Type B pancreatic cell (in vitro differentiated cells): ENCODE data around the gene SPOPL. TPM values are rescaled to one million over a fixed set of nuclear protein-coding genes. Genes with fewer than 3 reads are reported as not detected.
"Not testable (repeated sequence)": the region's sequence is repeated elsewhere in the genome, so short reads cannot be mapped to it uniquely, and the experiment has no call there.

Experiments used
- DNase-seq: peaks from one replicate; pipeline ENCODE4 v3.0.0; 2021; ENCODE audit warnings: mixed read lengths; ENCODE audit not compliant: unreplicated experiment; ENCODE audit errors: extremely low spot score
- H3K27ac Mint-ChIP-seq: 2 replicates; pipeline ENCODE4 v1.8.0; 2021; ENCODE audit warnings: mild to moderate bottlenecking, mixed read lengths
- H3K27me3 Mint-ChIP-seq: 2 replicates; pipeline ENCODE4 v1.8.0; 2021; ENCODE audit warnings: mixed read lengths
- H3K36me3 Mint-ChIP-seq: 2 replicates; pipeline ENCODE4 v1.8.0; 2021; ENCODE audit warnings: mixed read lengths
- H3K4me1 Mint-ChIP-seq: one replicate; pipeline ENCODE4 v1.8.0; 2021; ENCODE audit warnings: mixed read lengths; ENCODE audit not compliant: unreplicated experiment
- H3K4me3 Mint-ChIP-seq: 2 replicates; pipeline ENCODE4 v1.8.0; 2021; ENCODE audit warnings: mild to moderate bottlenecking, mixed read lengths
- H3K9me3 Mint-ChIP-seq: 2 replicates; pipeline ENCODE4 v1.8.0; 2021; ENCODE audit warnings: mixed read lengths
- total RNA-seq: library from RNA; stranded (reverse); gene quantifications from 2 replicates; pipeline ENCODE4 v1.2.1, GENCODE V29; 2021; ENCODE audit warnings: low replicate concordance
- TF ChIP-seq, protein P1 (sequence below): fragments of 200-600 bp; sonication (generic); conservative IDR thresholded peaks from 2 replicates; pipeline ENCODE4 v1.5.0; 2021; ENCODE audit warnings: antibody characterized with exemption, mild to moderate bottlenecking

Gene SPOPL
- total RNA-seq, 1 donor from 2014 or later = 24.7 TPM

DNA sequence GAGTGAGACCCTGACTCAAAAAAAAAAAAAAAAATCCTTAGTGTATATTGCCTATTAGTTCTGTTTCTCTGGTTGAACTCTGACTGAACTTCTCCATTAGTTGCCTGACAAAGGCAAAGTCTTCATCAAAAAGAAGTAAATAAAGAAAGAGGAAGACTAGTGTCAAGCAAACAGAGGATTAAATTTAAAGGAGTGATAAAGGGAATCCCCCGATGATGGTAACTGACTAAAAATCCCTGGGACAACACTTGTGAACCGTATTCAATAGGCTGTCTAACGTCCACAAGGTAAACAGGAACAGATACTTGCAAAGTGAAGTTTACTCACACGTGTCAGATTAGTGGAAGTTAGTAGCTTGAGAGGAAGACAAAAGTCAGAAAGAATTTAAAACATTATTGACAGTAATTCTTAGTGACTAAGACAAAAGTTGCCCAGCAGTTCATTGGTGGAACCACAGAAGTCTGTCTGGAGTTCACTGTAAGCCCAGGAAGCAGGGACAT is 26.2 kb upstream of the SPOPL start:
- H3K27ac Mint-ChIP-seq = no peak overlapping the region
- no peaks in the 10 kb centered on the region for H3K27me3 Mint-ChIP-seq
- no peak overlapping the region for H3K4me3 Mint-ChIP-seq
- H3K36me3 Mint-ChIP-seq = no peaks in the 10 kb centered on the region
- TF ChIP-seq, protein P1, sequence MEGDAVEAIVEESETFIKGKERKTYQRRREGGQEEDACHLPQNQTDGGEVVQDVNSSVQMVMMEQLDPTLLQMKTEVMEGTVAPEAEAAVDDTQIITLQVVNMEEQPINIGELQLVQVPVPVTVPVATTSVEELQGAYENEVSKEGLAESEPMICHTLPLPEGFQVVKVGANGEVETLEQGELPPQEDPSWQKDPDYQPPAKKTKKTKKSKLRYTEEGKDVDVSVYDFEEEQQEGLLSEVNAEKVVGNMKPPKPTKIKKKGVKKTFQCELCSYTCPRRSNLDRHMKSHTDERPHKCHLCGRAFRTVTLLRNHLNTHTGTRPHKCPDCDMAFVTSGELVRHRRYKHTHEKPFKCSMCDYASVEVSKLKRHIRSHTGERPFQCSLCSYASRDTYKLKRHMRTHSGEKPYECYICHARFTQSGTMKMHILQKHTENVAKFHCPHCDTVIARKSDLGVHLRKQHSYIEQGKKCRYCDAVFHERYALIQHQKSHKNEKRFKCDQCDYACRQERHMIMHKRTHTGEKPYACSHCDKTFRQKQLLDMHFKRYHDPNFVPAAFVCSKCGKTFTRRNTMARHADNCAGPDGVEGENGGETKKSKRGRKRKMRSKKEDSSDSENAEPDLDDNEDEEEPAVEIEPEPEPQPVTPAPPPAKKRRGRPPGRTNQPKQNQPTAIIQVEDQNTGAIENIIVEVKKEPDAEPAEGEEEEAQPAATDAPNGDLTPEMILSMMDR = no peak
- no peaks in the 10 kb centered on the region for H3K9me3 Mint-ChIP-seq
- no peak for DNase-seq
- peaks cover 9% of the 10 kb centered on the region for H3K4me1 Mint-ChIP-seq

DNA sequence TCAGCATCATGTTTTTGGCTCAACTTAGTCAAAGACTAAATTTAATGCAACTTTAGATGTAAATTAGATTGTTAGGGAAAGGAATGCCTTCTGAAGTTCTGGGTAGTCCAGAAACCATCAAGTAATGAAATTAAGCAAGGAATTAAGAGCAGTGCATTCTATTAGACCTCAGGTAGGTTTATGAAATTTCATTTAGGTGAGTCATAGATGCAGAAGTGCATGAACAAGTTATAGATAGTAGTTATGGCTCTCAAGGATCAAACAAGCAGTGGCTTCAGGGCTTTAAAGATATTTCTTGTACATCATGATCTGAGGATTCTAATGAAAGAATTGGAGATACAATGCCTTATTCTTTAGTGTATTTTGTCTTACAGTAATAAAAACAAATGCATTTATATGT is 25.4 kb upstream of the SPOPL start:
- TF ChIP-seq, protein P1 = no peak
- H3K4me1 Mint-ChIP-seq = peaks cover 9% of the 10 kb centered on the region
- no peaks in the 10 kb centered on the region for H3K9me3 Mint-ChIP-seq
- no peak overlapping the region for H3K4me3 Mint-ChIP-seq
- H3K27ac Mint-ChIP-seq = no peak overlapping the region
- no peaks in the 10 kb centered on the region for H3K36me3 Mint-ChIP-seq
- H3K27me3 Mint-ChIP-seq = no peaks in the 10 kb centered on the region
- no peak for DNase-seq

DNA sequence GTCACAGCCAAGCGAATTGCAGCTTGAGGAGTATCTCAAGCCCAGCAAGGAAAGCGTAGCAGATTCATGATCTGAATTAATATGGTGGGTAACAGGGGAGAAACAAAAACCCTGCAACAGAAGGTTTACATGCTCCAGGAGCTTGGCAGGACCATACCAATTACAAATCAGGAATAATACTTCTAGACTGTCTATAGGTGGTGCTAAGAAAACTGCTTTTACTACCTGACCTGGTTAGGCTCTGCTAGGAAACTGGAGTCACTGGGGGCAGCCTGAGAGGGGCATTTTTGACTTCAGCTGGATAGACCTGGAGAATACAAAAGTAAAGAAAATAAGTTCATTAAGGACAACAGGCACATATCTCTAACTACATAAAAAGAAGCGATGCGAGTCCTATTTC is 24.6 kb upstream of the SPOPL start:
- Mint-ChIP-seq H3K36me3 (no peaks in the 10 kb centered on the region), H3K27ac (no peak overlapping the region), H3K4me3 (no peak overlapping the region), H3K9me3 (no peaks in the 10 kb centered on the region), H3K4me1 (peaks cover 9% of the 10 kb centered on the region), H3K27me3 (no peaks in the 10 kb centered on the region)
- TF ChIP-seq, protein P1 = no peak
- no peak for DNase-seq

DNA sequence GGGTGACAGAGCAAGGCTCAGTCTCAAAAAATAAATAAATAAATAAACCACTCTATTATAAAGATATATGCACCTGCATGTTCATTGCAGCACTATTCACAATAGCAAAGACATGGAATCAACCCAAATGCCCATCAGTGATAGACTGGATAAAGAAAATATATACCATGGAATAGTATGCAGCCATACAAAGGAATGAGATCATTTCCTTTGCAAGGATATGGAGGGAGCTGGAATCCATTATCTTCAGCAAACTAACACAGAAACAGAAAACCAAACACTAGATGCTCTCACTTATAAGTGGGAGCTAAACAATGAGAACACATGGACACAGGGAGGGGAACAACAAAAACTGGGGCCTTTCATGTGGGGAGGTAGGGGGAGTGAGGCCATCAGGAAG is 18.8 kb upstream of the SPOPL start:
- not testable (repeated sequence) for DNase-seq, H3K27ac Mint-ChIP-seq, H3K9me3 Mint-ChIP-seq, H3K4me3 Mint-ChIP-seq, H3K36me3 Mint-ChIP-seq, H3K4me1 Mint-ChIP-seq, H3K27me3 Mint-ChIP-seq

DNA sequence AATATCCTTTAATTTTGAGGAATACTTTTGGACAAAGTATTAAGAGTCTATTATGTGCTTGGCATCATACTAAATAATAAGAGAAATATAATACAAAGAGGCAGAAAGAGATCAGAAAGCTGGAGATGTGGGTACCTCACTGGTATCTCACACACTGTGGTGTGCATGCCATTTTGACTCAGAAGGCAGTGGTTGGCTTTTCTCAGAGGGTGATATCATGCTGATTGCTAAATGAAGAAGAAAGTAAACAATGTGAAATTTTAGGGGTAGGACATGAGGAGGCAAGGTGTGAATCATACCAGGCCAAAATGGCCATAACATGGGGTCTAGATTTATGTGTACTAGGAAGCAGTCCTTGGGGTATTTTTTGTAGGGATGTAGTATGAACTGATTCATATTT is 16.6 kb upstream of the SPOPL start:
- TF ChIP-seq, protein P1 = no peak
- Mint-ChIP-seq H3K4me3 (no peak overlapping the region), H3K27ac (no peak overlapping the region), H3K4me1 (no peaks in the 10 kb centered on the region), H3K36me3 (peaks cover 5% of the 10 kb centered on the region), H3K9me3 (no peaks in the 10 kb centered on the region), H3K27me3 (no peaks in the 10 kb centered on the region)
- no peak for DNase-seq

DNA sequence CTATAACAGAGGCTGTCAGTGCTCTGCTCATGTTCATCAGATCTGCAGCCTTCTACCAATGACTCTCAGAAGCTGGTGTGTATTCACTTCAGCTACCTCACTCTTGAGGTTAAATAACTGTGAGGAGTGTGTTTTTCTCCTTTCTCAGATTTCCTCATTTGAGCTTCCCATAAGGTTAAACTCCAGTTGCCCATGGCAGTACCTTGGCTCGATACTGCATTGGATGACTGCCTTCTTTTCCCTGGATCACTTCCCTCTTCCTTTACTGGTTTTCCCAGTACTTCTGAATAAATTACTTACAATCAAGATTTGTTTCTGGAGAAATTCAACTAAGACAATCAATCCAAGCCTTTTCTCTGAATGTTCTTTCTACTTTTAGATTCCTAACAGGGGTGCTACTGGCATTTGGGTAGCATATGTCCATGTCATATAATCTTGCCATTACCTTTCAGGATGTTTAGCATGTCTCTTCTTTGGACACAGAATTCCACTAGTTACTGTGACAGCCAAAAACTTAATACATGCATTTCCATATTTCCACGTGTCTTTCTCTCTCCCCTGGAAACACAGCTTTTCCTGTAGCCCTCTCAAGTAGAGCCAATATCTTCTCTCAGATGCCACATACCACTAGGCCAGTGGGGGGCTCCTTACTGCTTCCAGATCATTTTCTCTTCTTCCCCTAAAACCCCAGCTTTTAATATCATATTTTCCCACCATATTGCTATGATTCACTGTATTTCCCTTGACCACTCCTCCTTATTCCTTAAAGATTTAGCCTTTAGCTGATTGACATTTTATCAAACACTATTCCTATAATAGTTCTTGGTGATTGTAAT is 15.0 kb upstream of the SPOPL start:
- no peak for DNase-seq
- Mint-ChIP-seq H3K4me3 (no peak overlapping the region), H3K27me3 (no peaks in the 10 kb centered on the region)

More for the DNA sequence above, 15.0 kb upstream of the SPOPL start:
- no peaks in the 10 kb centered on the region for H3K9me3 Mint-ChIP-seq
- no peaks in the 10 kb centered on the region for H3K4me1 Mint-ChIP-seq
- H3K27ac Mint-ChIP-seq = no peak overlapping the region
- peaks cover 5% of the 10 kb centered on the region for H3K36me3 Mint-ChIP-seq
- TF ChIP-seq, protein P1 = no peak
